AG04450 (cell line): ENCODE measurements around the gene THSD1. TPM values are rescaled to one million over a fixed set of nuclear protein-coding genes. Genes with fewer than 3 reads are reported as not detected.

Experiments
- CTCF ChIA-PET: fragments of 300-600, 350-600 bp; formaldehyde crosslinking; extraction: SDS; loops from one replicate; lab custom pipeline; 2022; ENCODE audit warnings: antibody characterized with exemption, inconsistent platforms; lab: Charles Lee
- POLR2A ChIA-PET: fragments of 350-600 bp; formaldehyde crosslinking; extraction: SDS; loops from one replicate; lab custom pipeline; 2021; ENCODE audit warnings: antibody characterized with exemption, inconsistent platforms; lab: Yijun Ruan, JAX
- DNase-seq: peaks from one replicate; pipeline ENCODE4 v3.0.0-alpha.2; 2011; ENCODE audit warnings: low read depth, low spot score
- H3K27ac ChIP-seq: one replicate; pipeline ENCODE4 v1.5.1; 2012; ENCODE audit warnings: low read depth, low read length, control low read depth
- H3K27me3 ChIP-seq: one replicate; pipeline ENCODE4 v1.6.0; 2012; ENCODE audit warnings: low read length; ENCODE audit not compliant: control insufficient read depth, insufficient read depth
- H3K4me3 ChIP-seq: 2 replicates; pipeline ENCODE4 v1.5.1; 2011; ENCODE audit warnings: mild to moderate bottlenecking, low read depth, low read length, control low read depth
- H3K9me3 ChIP-seq: 2 replicates; pipeline ENCODE4 v1.5.1; 2012; ENCODE audit warnings: low read length; ENCODE audit not compliant: control insufficient read depth, insufficient read depth
- CTCF ChIP-seq: IDR thresholded peaks from 2 replicates; pipeline ENCODE4 v1.5.1; 2011; ENCODE audit warnings: low read depth, low read length, control low read depth, inconsistent platforms
- polyA plus RNA-seq: library from polyadenylated mRNA; depleted of rRNA; stranded (reverse); fragments of >200 nt; gene quantifications from 2 replicates; pipeline ENCODE4 v1.2.3, GENCODE V29; 2011

The THSD1 gene
- polyA plus RNA-seq, 1 experiment: 7.9 TPM

GRCh38 chr13:52428295-52428694 lies 22.3 kb upstream of the THSD1 start:
- TF ChIP-seq CTCF: no peak
- no peak overlapping the region for H3K4me3 ChIP-seq
- ChIA-PET POLR2A (no interaction called here), CTCF (interaction anchor here (1.0 to 1.8 kb wide), 4 partner anchors 19 to 76 kb away, joined by 3 to 17 read pairs (median 6); partner anchors contain the start of gene VPS36)
- no peak overlapping the region for H3K27ac ChIP-seq
- peak; percentile 41 for DNase-seq
- H3K9me3 ChIP-seq: no peaks in the 10 kb centered on the region
- H3K27me3 ChIP-seq: no peaks in the 10 kb centered on the region

DNA sequence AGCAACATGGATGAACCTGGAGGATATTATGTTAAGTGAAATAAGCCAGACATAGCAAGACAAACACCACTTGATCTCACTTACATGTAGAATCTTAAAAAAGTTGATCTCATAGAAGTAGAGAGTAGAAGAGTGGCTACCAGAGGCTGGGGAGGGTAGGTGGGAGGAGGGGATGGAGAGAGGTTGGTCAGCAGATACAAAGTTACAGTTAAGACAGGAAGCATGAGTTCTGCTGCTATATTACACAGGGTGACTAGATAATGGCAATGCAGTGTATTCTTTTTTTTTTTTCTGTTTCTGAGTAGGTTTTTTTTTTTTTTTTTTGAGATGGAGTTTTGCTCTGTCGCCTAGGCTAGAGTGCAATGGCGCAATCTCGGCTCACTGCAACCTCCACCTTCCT lies 15.2 kb upstream of the THSD1 start:
- POLR2A ChIA-PET: interaction anchor here (0.7 kb wide), 1 partner anchor 968 kb away, joined by 9 read pairs; no protein-coding TSS in a partner anchor
- H3K27me3 ChIP-seq: no peaks in the 10 kb centered on the region

GRCh38 chr13:52419080-52419479 lies 13.1 kb upstream of the THSD1 start:
- ChIA-PET POLR2A (no interaction called here), CTCF (interaction anchor here (1.0 kb wide), 1 partner anchor 32 kb away, joined by 9 read pairs; no protein-coding TSS in a partner anchor)
- no peak for TF ChIP-seq CTCF
- no peaks in the 10 kb centered on the region for H3K9me3 ChIP-seq
- no peak for DNase-seq
- no peaks in the 10 kb centered on the region for H3K27me3 ChIP-seq
- H3K4me3 ChIP-seq: no peak overlapping the region
- H3K27ac ChIP-seq: no peak overlapping the region

More for the DNA sequence above, 15.2 kb upstream of the THSD1 start:
- TF ChIP-seq CTCF: no peak
- no peak overlapping the region for H3K27ac ChIP-seq
- DNase-seq: no peak
- no peaks in the 10 kb centered on the region for H3K9me3 ChIP-seq
- CTCF ChIA-PET: no interaction called here
- no peak overlapping the region for H3K4me3 ChIP-seq

DNA sequence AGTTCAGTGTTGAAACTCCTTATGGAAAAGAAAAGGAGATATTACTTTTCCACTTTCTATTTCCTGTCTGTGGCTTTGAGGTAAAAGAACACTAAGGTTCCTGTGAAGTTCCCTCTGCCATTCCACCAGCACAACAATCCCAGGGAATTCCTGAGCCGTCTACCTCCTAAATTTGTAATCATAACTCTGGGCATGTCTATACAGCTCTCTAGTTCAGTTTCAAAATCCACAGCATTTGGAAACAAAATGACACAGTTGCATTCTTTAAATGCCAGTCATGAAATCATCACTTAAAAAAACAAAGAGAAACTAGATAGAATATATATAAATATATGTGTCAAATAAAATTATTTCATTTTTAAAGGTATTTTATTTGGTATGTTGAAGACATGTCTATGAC lies 9.0 kb upstream of the THSD1 start:
- ChIA-PET POLR2A (interaction anchor here (0.6 to 1.1 kb wide), 2 partner anchors 35 to 202 kb away, joined by 3 to 4 read pairs; partner anchors contain the start of gene VPS36), CTCF (interaction anchor here (1.7 to 2.3 kb wide), 2 partner anchors 35 to 71 kb away, joined by 4 to 31 read pairs; partner anchors contain the start of gene VPS36)
- no peaks in the 10 kb centered on the region for H3K27me3 ChIP-seq
- peak overlapping the region; percentile 80 for H3K27ac ChIP-seq
- H3K9me3 ChIP-seq: no peaks in the 10 kb centered on the region
- DNase-seq: no peak
- H3K4me3 ChIP-seq: no peak overlapping the region
- TF ChIP-seq CTCF: no peak

DNA sequence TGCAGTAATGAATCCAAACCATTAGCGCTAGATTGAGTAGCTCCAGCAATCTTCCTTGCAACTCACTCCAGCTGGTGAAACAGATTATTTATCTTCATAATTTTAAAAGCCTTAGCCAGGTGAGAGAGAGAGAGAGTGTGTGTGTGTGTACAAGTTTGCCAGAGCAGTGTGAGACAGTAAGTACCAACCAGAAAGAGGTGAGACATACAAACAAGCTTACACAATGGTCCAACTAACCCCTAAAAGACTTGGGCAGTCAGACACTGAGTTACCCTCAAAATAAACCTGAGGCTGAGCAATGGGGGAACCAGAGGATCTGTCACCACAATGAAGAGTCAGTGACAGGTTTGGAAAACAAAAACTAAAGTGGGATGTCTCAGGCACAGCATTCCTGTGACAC lies 8.1 kb upstream of the THSD1 start:
- Histone ChIP-seq H3K27me3 (no peaks in the 10 kb centered on the region), H3K9me3 (no peaks in the 10 kb centered on the region), H3K4me3 (no peak overlapping the region), H3K27ac (peak overlapping the region; percentile 80)
- ChIA-PET POLR2A (no interaction called here), CTCF (interaction anchor here (5.8 kb wide), 1 partner anchor 36 kb away, joined by 40 read pairs; the partner anchor contains the start of gene VPS36)
- TF ChIP-seq CTCF: no peak
- no peak for DNase-seq
